ENCODE data around the gene YY1AP1. TPM values are rescaled to one million over a fixed set of nuclear protein-coding genes. Genes with fewer than 3 reads are reported as not detected.

Gene YY1AP1
- total RNA-seq, 2 experiments from 2014 or later, result 56.2 to 60.5 TPM

- Mint-ChIP-seq H3K36me3 (ENCODE audit: low read depth) (no peaks in the 10 kb centered on the region), H3K4me3 (no peak overlapping the region), H3K27ac (no peak overlapping the region), H3K4me1 (ENCODE audit: low read depth) (no peaks in the 10 kb centered on the region), H3K27me3 (peaks cover 2% of the 10 kb centered on the region), H3K9me3 (no peaks in the 10 kb centered on the region)
- TF ChIP-seq, protein P1, sequence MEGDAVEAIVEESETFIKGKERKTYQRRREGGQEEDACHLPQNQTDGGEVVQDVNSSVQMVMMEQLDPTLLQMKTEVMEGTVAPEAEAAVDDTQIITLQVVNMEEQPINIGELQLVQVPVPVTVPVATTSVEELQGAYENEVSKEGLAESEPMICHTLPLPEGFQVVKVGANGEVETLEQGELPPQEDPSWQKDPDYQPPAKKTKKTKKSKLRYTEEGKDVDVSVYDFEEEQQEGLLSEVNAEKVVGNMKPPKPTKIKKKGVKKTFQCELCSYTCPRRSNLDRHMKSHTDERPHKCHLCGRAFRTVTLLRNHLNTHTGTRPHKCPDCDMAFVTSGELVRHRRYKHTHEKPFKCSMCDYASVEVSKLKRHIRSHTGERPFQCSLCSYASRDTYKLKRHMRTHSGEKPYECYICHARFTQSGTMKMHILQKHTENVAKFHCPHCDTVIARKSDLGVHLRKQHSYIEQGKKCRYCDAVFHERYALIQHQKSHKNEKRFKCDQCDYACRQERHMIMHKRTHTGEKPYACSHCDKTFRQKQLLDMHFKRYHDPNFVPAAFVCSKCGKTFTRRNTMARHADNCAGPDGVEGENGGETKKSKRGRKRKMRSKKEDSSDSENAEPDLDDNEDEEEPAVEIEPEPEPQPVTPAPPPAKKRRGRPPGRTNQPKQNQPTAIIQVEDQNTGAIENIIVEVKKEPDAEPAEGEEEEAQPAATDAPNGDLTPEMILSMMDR (IDR thresholded peaks at IDR 0.05), result no peak
- intact Hi-C loops (cut with micrococcal nuclease), result no loop called here
- ATAC-seq (no peak), DNase-seq (no peak)
- ChIA-PET CTCF (no interaction called here), POLR2A (no interaction called here)
Observed at GRCh38 chr1:155650231-155650757, 38.3 kb downstream of the YY1AP1 start.

DNA sequence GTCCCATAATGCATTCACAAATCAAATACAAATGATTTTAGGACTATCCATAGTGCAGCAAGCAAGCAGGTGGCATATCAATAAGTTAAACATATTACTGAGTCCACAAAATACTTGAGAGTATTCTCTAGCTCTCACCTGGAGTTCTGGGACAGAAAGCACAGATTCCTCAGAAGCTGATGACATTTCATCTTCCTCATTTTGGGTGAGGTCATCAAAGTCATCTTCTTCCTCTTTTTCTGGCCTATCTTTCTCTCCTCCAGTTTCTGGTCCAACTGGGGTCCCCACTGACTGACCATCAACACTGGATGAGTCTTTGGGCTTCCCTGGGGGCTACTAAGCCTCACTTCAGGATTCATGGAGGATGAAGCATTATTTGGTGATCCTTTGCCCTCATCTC is 38.9 kb downstream of the YY1AP1 start:
- TF ChIP-seq, protein P1 (IDR thresholded peaks at IDR 0.05), result no peak
- DNase-seq (no peak), ATAC-seq (no peak)
- ChIA-PET POLR2A (no interaction called here), CTCF (no interaction called here)
- intact Hi-C loops (cut with micrococcal nuclease), result no loop called here
- Mint-ChIP-seq H3K4me3 (no peak overlapping the region), H3K36me3 (ENCODE audit: low read depth) (no peaks in the 10 kb centered on the region), H3K27ac (no peak overlapping the region), H3K27me3 (peaks cover 2% of the 10 kb centered on the region), H3K9me3 (no peaks in the 10 kb centered on the region), H3K4me1 (ENCODE audit: low read depth) (no peaks in the 10 kb centered on the region)

DNA sequence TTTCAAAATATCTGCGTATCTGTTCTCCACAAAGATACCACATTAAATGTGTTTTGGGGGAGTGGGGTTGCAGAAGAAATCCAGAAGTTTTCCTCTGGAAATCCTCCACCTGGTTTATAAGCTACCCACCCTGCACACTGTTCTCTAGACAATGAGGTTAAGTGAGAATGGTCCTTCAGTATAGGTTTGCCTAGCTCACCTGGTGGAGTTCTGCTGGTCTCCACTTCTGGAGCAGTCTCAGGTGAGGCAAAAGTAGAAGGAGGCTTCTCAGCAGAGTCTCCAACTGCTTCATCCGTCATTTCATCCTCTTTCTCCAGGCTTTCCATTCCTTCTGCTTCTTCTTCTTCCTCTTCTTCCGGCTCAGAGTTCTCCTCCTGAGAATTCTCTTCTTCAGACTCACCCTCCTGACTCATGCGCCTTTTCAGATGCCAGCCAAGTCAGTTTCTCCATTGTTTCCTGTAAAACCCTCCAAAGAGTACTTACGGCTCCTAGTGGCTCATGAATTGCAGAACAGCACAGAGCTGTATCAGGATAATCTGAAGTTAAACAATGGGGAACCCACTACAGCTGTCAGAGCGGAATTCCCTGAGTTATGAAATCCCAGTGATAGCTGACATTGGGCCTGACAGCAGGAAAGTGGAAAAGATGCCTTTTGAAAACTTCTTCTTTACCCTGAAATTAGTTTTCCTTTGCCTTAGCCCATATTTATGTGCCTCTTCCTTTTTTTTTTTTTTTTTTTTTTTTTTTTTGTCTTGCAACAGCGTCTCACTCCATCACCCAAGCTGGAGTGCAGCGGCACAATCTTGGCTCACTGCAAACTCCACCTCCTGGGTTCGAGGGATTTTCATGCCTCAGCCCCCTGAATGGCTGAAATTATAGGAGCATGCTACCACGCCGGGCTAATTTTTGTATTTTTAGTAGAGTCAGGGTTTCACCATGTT is 40.1 kb downstream of the YY1AP1 start:
- Mint-ChIP-seq H3K9me3 (peaks cover 3% of the 10 kb centered on the region), H3K36me3 (ENCODE audit: low read depth) (no peaks in the 10 kb centered on the region), H3K27ac (no peak overlapping the region), H3K27me3 (peaks cover 2% of the 10 kb centered on the region), H3K4me1 (ENCODE audit: low read depth) (no peaks in the 10 kb centered on the region), H3K4me3 (no peak overlapping the region)
- POLR2A ChIA-PET, result no interaction called here
- TF ChIP-seq, protein P1 (IDR thresholded peaks at IDR 0.05), result no peak
- CTCF ChIA-PET, result interaction anchor here (0.8 to 1.7 kb wide), 2 partner anchors 34 to 398 kb away, joined by 3 to 4 read pairs; no protein-coding TSS in a partner anchor
- peak; percentile 39 for ATAC-seq
- DNase-seq, result no peak
- intact Hi-C loops (cut with micrococcal nuclease), result no loop called here

- ChIA-PET CTCF (interaction anchor here (0.6 to 1.7 kb wide), 3 partner anchors 8 to 396 kb away, joined by 3 to 4 read pairs (median 3); no protein-coding TSS in a partner anchor), POLR2A (no interaction called here)
- Mint-ChIP-seq H3K27ac (no peak overlapping the region), H3K4me3 (no peak overlapping the region), H3K27me3 (peaks cover 2% of the 10 kb centered on the region), H3K9me3 (peaks cover 23% of the 10 kb centered on the region), H3K4me1 (ENCODE audit: low read depth) (no peaks in the 10 kb centered on the region), H3K36me3 (ENCODE audit: low read depth) (peaks cover 10% of the 10 kb centered on the region)
- ATAC-seq (no peak), DNase-seq (no peak)
- intact Hi-C loops (cut with micrococcal nuclease), result no loop called here
- TF ChIP-seq, protein P1 (IDR thresholded peaks at IDR 0.05), result no peak
Observed at GRCh38 chr1:155646307-155646706, 42.3 kb downstream of the YY1AP1 start.

DNA sequence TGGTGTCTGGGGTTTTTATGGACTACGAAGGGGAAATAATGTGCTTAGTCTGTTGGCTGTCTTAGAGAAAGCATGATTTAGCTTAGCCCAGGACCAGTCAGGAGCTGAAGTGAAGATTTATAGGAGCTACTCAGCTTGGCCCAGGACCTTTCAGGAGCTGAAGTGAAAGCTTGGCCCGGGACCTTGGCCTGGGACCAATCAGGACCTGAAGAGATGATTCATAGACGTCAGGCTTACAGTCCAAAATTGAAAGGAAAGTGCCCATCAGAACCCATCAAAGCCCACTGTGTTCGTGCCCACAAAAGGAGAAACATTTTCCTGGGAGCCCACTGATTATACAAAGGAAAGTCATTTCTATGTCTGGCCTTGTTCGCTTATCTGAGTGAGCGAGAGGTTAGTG is 42.9 kb downstream of the YY1AP1 start:
- CTCF ChIA-PET, result no interaction called here
- intact Hi-C loops (cut with micrococcal nuclease), result no loop called here
- H3K36me3 Mint-ChIP-seq (ENCODE audit: low read depth), result peaks cover 10% of the 10 kb centered on the region
- H3K9me3 Mint-ChIP-seq, result peaks cover 24% of the 10 kb centered on the region
- no peaks in the 10 kb centered on the region for H3K4me1 Mint-ChIP-seq (ENCODE audit: low read depth)
- no peak overlapping the region for H3K4me3 Mint-ChIP-seq
- no peak for DNase-seq
- TF ChIP-seq, protein P1 (IDR thresholded peaks at IDR 0.05), result no peak
- H3K27me3 Mint-ChIP-seq, result peaks cover 2% of the 10 kb centered on the region
- no peak for ATAC-seq
- no peak overlapping the region for H3K27ac Mint-ChIP-seq
- POLR2A ChIA-PET, result no interaction called here
